ENCODE results near the gene SLC25A51. TPM values are rescaled to one million over a fixed set of nuclear protein-coding genes. Genes with fewer than 3 reads are reported as not detected.

Gene SLC25A51
- total RNA-seq, 1 experiment from 2014 or later: 12.9 TPM

- no peak overlapping the region for H3K56ac ChIP-seq (ENCODE audit: insufficient read length, low read depth, low read length)
- no peak overlapping the region for H4K91ac ChIP-seq (ENCODE audit: insufficient read length, low read depth, low read length)
- no peaks in the 10 kb centered on the region for H3K23me2 ChIP-seq (ENCODE audit: insufficient read length, low read depth, low read length, poor library complexity, severe bottlenecking)
- H4K20me1 ChIP-seq (ENCODE audit: control insufficient read depth, insufficient read depth, insufficient read length): no peaks in the 10 kb centered on the region
- H4K8ac ChIP-seq (replicated peaks; ENCODE audit: insufficient read length, low read depth, low read length): no peak overlapping the region
- no peak overlapping the region for H3K9ac ChIP-seq (ENCODE audit: extremely low read depth, insufficient read length, low read length)
- no peak overlapping the region for H4K5ac ChIP-seq (ENCODE audit: insufficient read length, low read depth, low read length)
- WGBS (ENCODE audit: extremely low coverage, insufficient read length, low lambda C conversion rate): no CpG with 5 or more reads among the region's 8 CpGs
- H3K14ac ChIP-seq (ENCODE audit: insufficient read depth, low read length): no peak overlapping the region
- no peak overlapping the region for H3K27ac ChIP-seq (ENCODE audit: insufficient read length, low read depth, low read length)
- no peak overlapping the region for H3K18ac ChIP-seq (ENCODE audit: insufficient read length, low read depth, low read length)
- no peak overlapping the region for H2BK12ac ChIP-seq (ENCODE audit: insufficient read length, low read depth, low read length)
- H3K79me2 ChIP-seq (ENCODE audit: insufficient read depth, low read length): no peaks in the 10 kb centered on the region
- Mint-ChIP-seq H3K4me1 (peaks cover 26 to 35% of the 10 kb centered on the region in 2 experiments), H3K9me3 (no peaks in the 10 kb centered on the region), H3K36me3 (ENCODE audit: insufficient read depth in 1 of 3, low read depth in 3 of 3) (peaks cover 3 to 39% (median 11%) of the 10 kb centered on the region in 3 experiments; a peak in 5 of 7 replicates), H3K27ac (peak overlapping the region in 1 of 3 experiments; percentile 18; a peak in 1 of 7 replicates), H3K4me3 (no peak overlapping the region; a peak in 1 of 5 replicates), H3K27me3 (ENCODE audit: low read depth) (no peaks in the 10 kb centered on the region; the same call in 1 of the 2 replicates)
- no peak overlapping the region for H2BK20ac ChIP-seq (ENCODE audit: low read depth, low read length, poor library complexity, severe bottlenecking)
- no peak for TF ChIP-seq CTCF (conservative IDR thresholded peaks at IDR 0.05)
- H2AK5ac ChIP-seq (ENCODE audit: insufficient read length, low read length): no peak overlapping the region
- H2BK120ac ChIP-seq (ENCODE audit: low read depth, low read length, poor library complexity, severe bottlenecking): no peak overlapping the region
- H3T11ph ChIP-seq (ENCODE audit: low read length): no peak overlapping the region
- H3K79me1 ChIP-seq (ENCODE audit: insufficient read depth, low read depth, low read length, poor library complexity, severe bottlenecking): no peaks in the 10 kb centered on the region
- H3K4ac ChIP-seq (ENCODE audit: low read depth, low read length): no peak overlapping the region
- no peak for DNase-seq
- H2BK15ac ChIP-seq (ENCODE audit: low read depth, low read length): no peak overlapping the region
- no peaks in the 10 kb centered on the region; the same call in 1 of the 2 replicates for H3K4me1 ChIP-seq (ENCODE audit: insufficient read depth, low read length)
- H2BK5ac ChIP-seq (ENCODE audit: insufficient read length, low read length): no peak overlapping the region
- H3K4me2 ChIP-seq (ENCODE audit: insufficient read depth, insufficient read length, low read length): no peak overlapping the region
- no peak overlapping the region for H3K23ac ChIP-seq (ENCODE audit: insufficient read length, low read depth, low read length)
- no peaks in the 10 kb centered on the region for H3K27me3 ChIP-seq (ENCODE audit: insufficient read depth, low read length)
- no peak overlapping the region for H2AFZ ChIP-seq (ENCODE audit: low read length)
- H3K9me3 ChIP-seq (ENCODE audit: control insufficient read depth, low read depth, low read length): no peaks in the 10 kb centered on the region
These were observed 42.1 kb upstream of the SLC25A51 start for GRCh38 chr9:37946041-37946440.

Data from H9 (cell line).